Karpas-422 (cell line): ENCODE measurements around the gene CKLF. TPM values are rescaled to one million over a fixed set of nuclear protein-coding genes. Genes with fewer than 3 reads are reported as not detected.
A peak's percentile ranks its signal among the peaks of the same experiment; 100 is the strongest.
"Not testable (repeated sequence)": the region's sequence is repeated elsewhere in the genome, so short reads cannot be mapped to it uniquely, and the experiment has no call there.

ENCODE experiments used
- DNase-seq: peaks from one replicate; pipeline ENCODE4 v3.0.0-alpha.2; 2015
- H2AFZ ChIP-seq: fragments of 200-600 bp; sonication (generic); 2 replicates; pipeline ENCODE4 v1.6.1; 2014; ENCODE audit warnings: antibody characterized with exemption, low read length, mixed read lengths
- H3K27ac ChIP-seq: fragments of 200-600 bp; sonication (generic); 2 replicates; pipeline ENCODE4 v1.5.1; 2014; ENCODE audit warnings: mild to moderate bottlenecking, low read length, moderate library complexity
- H3K27me3 ChIP-seq: fragments of 200-600 bp; sonication (generic); 2 replicates; pipeline ENCODE4 v1.6.1; 2014; ENCODE audit warnings: low read length, mixed read lengths
- H3K36me3 ChIP-seq: fragments of 200-600 bp; sonication (generic); 2 replicates; pipeline ENCODE4 v1.6.1; 2014; ENCODE audit warnings: low read length, mixed read lengths; ENCODE audit not compliant: insufficient read depth
- H3K4me1 ChIP-seq: fragments of 200-600 bp; sonication (generic); 2 replicates; pipeline ENCODE4 v1.6.1; 2014; ENCODE audit warnings: mild to moderate bottlenecking, low read length, mixed read lengths
- H3K4me2 ChIP-seq: fragments of 200-600 bp; sonication (generic); 2 replicates; pipeline ENCODE4 v1.6.1; 2014; ENCODE audit warnings: low read length, low read depth, mild to moderate bottlenecking; ENCODE audit not compliant: poor library complexity, severe bottlenecking
- H3K4me3 ChIP-seq: fragments of 200-600 bp; sonication (generic); 2 replicates; pipeline ENCODE4 v1.5.1; 2014; ENCODE audit warnings: mild to moderate bottlenecking, antibody characterized with exemption, low read length, mixed read lengths
- H3K79me2 ChIP-seq: fragments of 200-600 bp; sonication (generic); 2 replicates; pipeline ENCODE4 v1.6.1; 2014; ENCODE audit warnings: mild to moderate bottlenecking, low read length, mixed read lengths
- H3K9ac ChIP-seq: fragments of 200-600 bp; sonication (generic); 2 replicates; pipeline ENCODE4 v1.6.0; 2014; ENCODE audit warnings: low read length
- H3K9me2 ChIP-seq: fragments of 200-600 bp; sonication (generic), shearing (Covaris generic); replicated peaks from 2 replicates; pipeline ENCODE4 v1.6.0; 2014; ENCODE audit warnings: mild to moderate bottlenecking, low read length, moderate library complexity; ENCODE audit not compliant: insufficient read depth
- H3K9me3 ChIP-seq: fragments of 300-700, 200-600 bp; sonication (generic); 2 replicates; pipeline ENCODE4 v1.6.1; 2014; ENCODE audit warnings: low read length, mixed read lengths
- H4K20me1 ChIP-seq: fragments of 200-600 bp; sonication (generic); 2 replicates; pipeline ENCODE4 v1.6.1; 2014; ENCODE audit warnings: mild to moderate bottlenecking, antibody characterized with exemption, low read length, low read depth; ENCODE audit not compliant: insufficient read depth
- total RNA-seq: library from RNA; depleted of rRNA; stranded (reverse); fragments of >200 nt; shearing (Covaris generic); gene quantifications from 2 replicates; pipeline ENCODE4 v1.2.3, GENCODE V29; 2014; ENCODE audit warnings: low replicate concordance

The CKLF gene
- total RNA-seq, 1 experiment from 2014 or later = 61.3 TPM

DNA sequence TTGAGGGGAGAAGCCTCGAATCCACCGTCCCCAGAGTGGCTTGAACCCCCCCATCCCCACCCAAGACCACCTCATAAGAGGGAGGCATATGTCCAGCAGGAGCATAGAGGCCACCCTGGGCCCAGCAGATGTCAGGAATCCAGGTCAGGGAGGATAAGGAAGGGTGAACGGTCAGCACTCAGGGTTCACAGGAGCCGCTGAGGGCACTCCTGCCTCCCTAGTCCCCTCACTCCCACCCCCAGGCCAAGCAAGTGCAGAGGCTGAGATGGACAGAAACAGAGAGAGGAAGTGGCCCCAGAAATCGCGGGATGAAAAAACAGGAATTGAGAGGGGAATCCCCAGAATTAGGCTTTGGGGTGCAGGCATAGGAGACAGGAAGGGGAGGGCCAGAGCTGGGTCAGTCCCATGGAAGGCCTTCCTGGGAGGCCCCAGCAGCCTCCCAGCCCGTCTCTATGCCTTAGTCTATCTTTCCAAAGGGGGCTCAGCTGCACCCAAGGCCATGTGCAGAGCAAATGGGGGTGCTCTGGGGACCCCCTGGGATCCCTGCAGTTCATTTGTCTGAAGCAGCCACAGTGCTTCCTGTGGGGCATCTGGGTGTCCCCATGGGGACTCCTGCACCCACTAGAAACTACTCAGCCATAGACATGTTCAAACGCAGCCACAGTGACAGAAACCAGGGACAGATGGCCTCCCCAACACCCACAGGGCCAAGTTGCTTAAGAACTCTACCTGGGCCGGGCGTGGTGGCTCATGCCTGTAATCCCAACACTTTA is 53.8 kb downstream of the CKLF start:
- H3K27ac ChIP-seq = peak overlapping the region; percentile 56
- H3K9me3 ChIP-seq = peaks cover 3% of the 10 kb centered on the region; the same call in 1 of the 2 replicates
- H4K20me1 ChIP-seq = peaks cover 32% of the 10 kb centered on the region; the same call in 1 of the 2 replicates
- DNase-seq = peak; percentile 87
- H2AFZ ChIP-seq = no peak overlapping the region
- peak overlapping the region; percentile 65 for H3K4me3 ChIP-seq
- H3K27me3 ChIP-seq = no peaks in the 10 kb centered on the region; the same call in 1 of the 2 replicates
- H3K79me2 ChIP-seq = no peaks in the 10 kb centered on the region
- H3K9ac ChIP-seq = peak overlapping the region; percentile 72
- no peaks in the 10 kb centered on the region for H3K36me3 ChIP-seq
- peak overlapping the region; percentile 86 for H3K4me2 ChIP-seq
- H3K4me1 ChIP-seq = peaks cover 66% of the 10 kb centered on the region
- no peaks in the 10 kb centered on the region for H3K9me2 ChIP-seq

DNA sequence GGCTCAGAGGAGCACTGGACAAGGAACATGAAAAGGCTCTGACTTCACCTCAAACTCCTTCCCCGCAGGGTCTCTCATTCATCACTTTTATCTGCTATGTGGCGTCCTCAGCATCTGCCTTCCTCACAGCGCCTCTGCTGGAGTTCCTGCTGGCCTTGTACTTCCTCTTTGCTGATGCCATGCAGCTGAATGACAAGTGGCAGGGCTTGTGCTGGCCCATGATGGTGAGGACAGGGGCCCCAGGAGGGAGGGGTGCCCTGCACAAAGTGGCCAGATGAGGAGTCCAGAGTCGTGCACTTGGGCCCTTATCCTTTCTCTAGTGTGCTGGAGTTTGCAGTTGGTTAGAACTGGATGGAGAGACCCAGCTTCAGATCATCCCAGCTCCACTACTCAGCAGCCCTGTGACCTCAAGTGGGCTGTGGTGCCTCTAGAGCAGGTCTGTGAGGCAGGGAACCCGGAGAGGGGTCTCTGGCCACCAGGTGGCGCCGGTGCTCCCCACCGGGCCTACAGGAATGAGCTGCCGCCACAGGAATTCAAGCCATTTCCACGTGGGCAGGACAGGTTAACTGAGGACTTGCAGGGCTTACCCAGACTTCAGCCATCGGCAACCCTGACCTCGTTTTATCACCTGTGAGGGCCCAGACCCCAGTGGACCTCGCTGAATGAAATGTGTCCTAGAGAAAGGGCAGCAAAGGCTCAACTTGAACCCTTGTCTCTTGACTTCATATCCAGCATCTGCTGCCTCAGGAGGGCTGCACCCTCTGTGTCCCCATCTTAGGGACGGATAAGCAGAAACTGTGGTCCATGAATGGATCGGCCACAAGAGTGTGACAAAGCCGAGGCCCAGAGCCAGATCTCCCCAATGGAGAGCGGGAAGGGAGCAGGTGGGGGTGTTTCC is 56.1 kb downstream of the CKLF start:
- peak; percentile 93 for DNase-seq
- Histone ChIP-seq H3K4me3 (0 out of 2 replicates have a peak overlapping the region, but pooled peaks have one; percentile 6), H4K20me1 (peaks cover 26% of the 10 kb centered on the region; the same call in 1 of the 2 replicates), H3K4me2 (peak overlapping the region; percentile 86), H3K9me2 (no peaks in the 10 kb centered on the region), H3K79me2 (no peaks in the 10 kb centered on the region), H3K9ac (peak overlapping the region; percentile 51), H3K36me3 (no peaks in the 10 kb centered on the region), H2AFZ (no peak overlapping the region), H3K9me3 (no peaks in the 10 kb centered on the region), H3K27me3 (no peaks in the 10 kb centered on the region), H3K27ac (peak overlapping the region; percentile 48), H3K4me1 (peaks cover 50% of the 10 kb centered on the region)

DNA sequence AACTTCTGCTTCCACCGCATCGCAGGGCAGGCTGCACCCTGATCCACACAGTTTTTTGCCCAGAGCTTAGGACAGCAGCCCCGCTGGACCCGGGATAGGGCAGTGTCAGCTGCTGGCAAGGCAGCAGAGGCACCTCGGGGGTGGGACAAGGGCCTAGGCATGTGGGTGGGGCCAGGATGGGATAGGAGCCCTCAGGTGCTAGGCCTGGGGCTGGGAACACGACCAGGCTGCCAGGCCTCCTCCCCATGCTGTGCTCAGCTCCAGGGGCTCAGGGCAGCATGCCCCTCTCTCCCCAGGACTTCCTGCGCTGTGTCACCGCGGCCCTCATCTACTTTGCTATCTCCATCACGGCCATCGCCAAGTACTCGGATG is 56.7 kb downstream of the CKLF start:
- H3K79me2 ChIP-seq = no peaks in the 10 kb centered on the region
- no peak for DNase-seq
- H2AFZ ChIP-seq = no peak overlapping the region
- no peaks in the 10 kb centered on the region for H3K9me2 ChIP-seq
- no peaks in the 10 kb centered on the region for H3K27me3 ChIP-seq
- H3K4me1 ChIP-seq = peaks cover 44% of the 10 kb centered on the region
- H3K4me3 ChIP-seq = no peak overlapping the region
- H3K9ac ChIP-seq = no peak overlapping the region
- H3K27ac ChIP-seq = no peak overlapping the region
- H3K9me3 ChIP-seq = no peaks in the 10 kb centered on the region
- H4K20me1 ChIP-seq = peaks cover 26% of the 10 kb centered on the region; the same call in 1 of the 2 replicates
- no peaks in the 10 kb centered on the region for H3K36me3 ChIP-seq
- no peak overlapping the region for H3K4me2 ChIP-seq

DNA sequence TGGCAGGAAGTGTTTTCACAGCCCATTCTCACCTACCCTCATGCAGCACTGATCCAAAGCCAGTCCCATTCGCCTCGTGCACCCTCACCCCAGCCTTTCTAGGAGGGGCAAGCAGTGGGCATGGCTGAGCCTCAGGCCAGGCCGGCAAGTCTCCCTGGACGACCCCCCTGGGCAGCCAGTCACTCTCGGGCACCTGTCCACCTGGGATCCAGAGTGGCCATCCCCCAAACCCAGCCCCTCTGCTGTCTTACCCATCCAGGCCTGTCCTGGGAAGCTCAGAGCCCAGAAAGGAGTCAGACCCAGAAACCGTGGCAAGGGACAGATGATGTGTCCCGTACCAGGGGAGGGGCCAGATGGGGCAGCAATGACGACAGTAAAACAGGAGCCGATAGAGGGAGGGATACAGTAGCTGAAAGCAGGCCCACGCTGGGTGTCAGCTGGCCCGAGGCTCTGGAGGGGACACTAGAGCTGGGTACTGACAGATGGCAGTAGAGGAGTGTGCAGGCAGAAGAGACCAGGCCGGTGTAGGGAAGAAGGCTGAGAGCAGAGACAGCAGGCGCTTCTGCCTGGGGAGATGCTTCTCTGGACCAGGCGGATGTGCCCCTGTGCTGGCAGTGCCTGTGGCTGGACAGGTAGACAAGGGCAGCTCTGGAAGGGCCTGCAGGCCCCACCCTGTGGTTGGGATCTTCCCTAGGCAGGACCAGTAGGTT is 57.9 kb downstream of the CKLF start:
- H3K79me2 ChIP-seq = no peaks in the 10 kb centered on the region
- no peak overlapping the region for H3K9ac ChIP-seq
- no peak overlapping the region for H3K4me2 ChIP-seq
- H2AFZ ChIP-seq = no peak overlapping the region
- H3K4me3 ChIP-seq = no peak overlapping the region
- H3K9me2 ChIP-seq = no peaks in the 10 kb centered on the region
- H3K27ac ChIP-seq = no peak overlapping the region
- peaks cover 26% of the 10 kb centered on the region; the same call in 1 of the 2 replicates for H4K20me1 ChIP-seq
- no peaks in the 10 kb centered on the region for H3K36me3 ChIP-seq
- no peaks in the 10 kb centered on the region for H3K9me3 ChIP-seq
- no peak for DNase-seq
- peaks cover 37% of the 10 kb centered on the region for H3K4me1 ChIP-seq
- H3K27me3 ChIP-seq = no peaks in the 10 kb centered on the region

DNA sequence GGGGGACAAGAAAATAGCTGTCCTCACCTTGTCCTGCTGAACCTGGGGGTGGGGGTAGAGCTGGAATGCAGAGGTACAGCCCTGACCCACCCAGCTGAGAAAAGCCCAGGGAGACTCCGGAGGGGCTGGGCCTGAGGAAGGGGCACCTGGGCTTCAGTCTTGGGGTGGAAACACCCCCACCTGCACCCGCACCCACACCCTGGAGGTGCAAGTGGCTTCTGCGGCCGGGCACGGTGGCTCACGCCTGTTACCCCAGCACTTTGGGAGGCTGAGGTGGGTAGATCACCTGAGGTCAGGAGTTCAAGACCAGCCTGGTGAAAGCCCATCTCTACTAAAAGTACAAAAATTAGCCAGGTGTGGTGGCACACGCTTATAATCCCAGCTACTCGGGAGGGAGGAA is 59.5 kb downstream of the CKLF start:
- peaks cover 25% of the 10 kb centered on the region; the same call in 1 of the 2 replicates for H4K20me1 ChIP-seq
- H3K9me2 ChIP-seq, H3K27ac ChIP-seq, H2AFZ ChIP-seq, H3K27me3 ChIP-seq, DNase-seq, H3K4me2 ChIP-seq, H3K79me2 ChIP-seq, H3K4me3 ChIP-seq, H3K9me3 ChIP-seq, H3K9ac ChIP-seq, H3K36me3 ChIP-seq: not testable (repeated sequence)
- peaks cover 20% of the 10 kb centered on the region for H3K4me1 ChIP-seq

DNA sequence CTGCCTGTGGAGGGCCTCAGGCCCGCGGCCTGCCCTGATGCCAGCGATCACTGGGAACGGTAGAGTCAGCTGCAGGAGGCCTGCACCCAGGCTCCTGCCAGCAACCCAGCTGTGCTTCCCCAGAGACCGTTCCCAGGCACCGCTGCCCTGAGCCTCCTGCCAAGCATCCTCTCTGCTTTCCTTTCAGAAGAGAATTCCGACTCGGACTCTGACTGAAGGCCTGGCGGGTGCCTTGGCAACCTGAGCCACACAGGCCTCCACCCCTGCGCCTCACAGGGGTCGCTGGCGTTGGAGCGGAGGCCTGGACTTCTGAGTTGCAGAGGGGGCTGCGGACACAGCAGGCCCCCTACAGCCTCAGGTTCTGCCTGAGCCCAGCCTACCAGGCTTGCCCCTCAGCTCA is 60.0 kb downstream of the CKLF start:
- Histone ChIP-seq H4K20me1 (peaks cover 20% of the 10 kb centered on the region; the same call in 1 of the 2 replicates), H3K27me3 (no peaks in the 10 kb centered on the region), H3K36me3 (no peaks in the 10 kb centered on the region)

DNA sequence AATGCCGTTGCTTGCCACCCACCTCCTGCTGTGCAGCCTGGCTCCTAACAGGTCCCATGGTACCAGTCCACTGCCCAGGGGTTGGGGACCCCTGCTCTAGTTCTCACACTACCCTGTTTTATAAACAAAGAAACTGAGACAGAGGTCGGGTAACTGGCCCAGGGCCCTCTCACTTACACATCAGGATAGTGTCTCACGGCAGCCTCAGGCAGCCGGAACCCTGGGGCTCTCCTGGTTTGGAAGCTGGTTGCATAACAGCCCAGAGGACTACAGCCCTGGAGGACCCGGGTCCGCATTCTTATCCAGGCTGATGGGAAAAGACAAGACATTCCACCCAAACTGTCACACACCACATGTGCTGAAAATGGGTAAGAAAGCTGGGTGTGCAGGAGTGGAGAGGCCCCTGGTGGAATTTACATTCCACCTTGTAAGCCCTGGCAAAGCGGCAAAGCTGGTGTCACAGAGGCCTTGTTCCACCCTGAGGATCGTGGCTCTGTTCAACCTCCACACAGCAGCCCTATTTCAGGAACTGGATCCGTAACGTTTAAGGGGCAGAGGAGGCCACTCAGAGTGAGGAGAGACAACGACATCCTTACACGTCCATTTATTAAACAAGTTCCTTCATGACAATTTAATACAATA is 61.9 kb downstream of the CKLF start:
- no peak overlapping the region for H3K4me2 ChIP-seq
- no peak overlapping the region for H3K9ac ChIP-seq
- H3K9me3 ChIP-seq = no peaks in the 10 kb centered on the region
- DNase-seq = no peak
- no peaks in the 10 kb centered on the region for H3K79me2 ChIP-seq
- no peak overlapping the region for H3K4me3 ChIP-seq
- H3K27ac ChIP-seq = no peak overlapping the region
- H3K27me3 ChIP-seq = no peaks in the 10 kb centered on the region
- no peaks in the 10 kb centered on the region for H3K9me2 ChIP-seq
- H4K20me1 ChIP-seq = peaks cover 12% of the 10 kb centered on the region; the same call in 1 of the 2 replicates
- H2AFZ ChIP-seq = no peak overlapping the region
- no peaks in the 10 kb centered on the region for H3K36me3 ChIP-seq
- peaks cover 10% of the 10 kb centered on the region for H3K4me1 ChIP-seq

More for the DNA sequence above, 60.0 kb downstream of the CKLF start:
- DNase-seq = no peak
- H3K4me2 ChIP-seq = no peak overlapping the region
- peaks cover 15% of the 10 kb centered on the region for H3K4me1 ChIP-seq
- no peak overlapping the region for H2AFZ ChIP-seq
- H3K27ac ChIP-seq = no peak overlapping the region
- H3K79me2 ChIP-seq = no peaks in the 10 kb centered on the region
- H3K9me2 ChIP-seq = no peaks in the 10 kb centered on the region
- H3K9ac ChIP-seq = no peak overlapping the region
- H3K9me3 ChIP-seq = no peaks in the 10 kb centered on the region
- H3K4me3 ChIP-seq = no peak overlapping the region
